WTC11 (cell line): ENCODE results near the gene FNDC3B.

Experiments used
- CREM ChIP-seq: sonication (generic); formaldehyde crosslinking; IDR thresholded peaks from 2 replicates; pipeline ENCODE4 v1.8.1; 2022; ENCODE audit warnings: mild to moderate bottlenecking, missing genetic modification reagents, moderate library complexity
- CTCF ChIP-seq: fragments of 200-600 bp; IDR thresholded peaks from 2 replicates; pipeline ENCODE4 v1.8.0; 2022; ENCODE audit warnings: antibody characterized with exemption
- EMX1 ChIP-seq: fragments of 250-450 bp; sonication (Bioruptor Pico); IDR thresholded peaks from 2 replicates; pipeline ENCODE4 v1.8.0; 2021; ENCODE audit warnings: mild to moderate bottlenecking
- ESRRA ChIP-seq: sonication (generic); formaldehyde crosslinking; IDR thresholded peaks from 2 replicates; pipeline ENCODE4 v1.8.1; 2022; ENCODE audit warnings: mild to moderate bottlenecking, missing genetic modification reagents, borderline replicate concordance
- MAX ChIP-seq: sonication (generic); formaldehyde crosslinking; IDR thresholded peaks from 2 replicates; pipeline ENCODE4 v1.8.0; 2022; ENCODE audit warnings: mild to moderate bottlenecking, missing genetic modification reagents
- TCF7 ChIP-seq: sonication (generic); formaldehyde crosslinking; IDR thresholded peaks from 2 replicates; pipeline ENCODE4 v1.8.0; 2022; ENCODE audit warnings: mild to moderate bottlenecking, low read depth, missing genetic modification reagents, moderate library complexity

- TF ChIP-seq TCF7 (CRISPR knock-in tag) (no peak), CTCF (no peak), ESRRA (CRISPR knock-in tag) (no peak), EMX1 (CRISPR knock-in tag) (no peak), MAX (no peak), CREM (no peak)
Observed at GRCh38 chr3:172073262-172073915, 34.0 kb downstream of the FNDC3B start.
